A375 (cell line): ENCODE results near the gene CRBN. TPM values are rescaled to one million over a fixed set of nuclear protein-coding genes. Genes with fewer than 3 reads are reported as not detected.

Experiments used
- small RNA-seq: library from RNA; depleted of rRNA; stranded (forward); fragments of <200 nt; gene quantifications from one replicate; pipeline ENCODE3, GENCODE V24; 2014
- total RNA-seq: library from RNA; depleted of rRNA; stranded (reverse); fragments of >200 nt; shearing (Covaris generic); gene quantifications from 2 replicates; pipeline ENCODE4 v1.2.3, GENCODE V29; 2014; rRNA removed

Gene CRBN
- total RNA-seq: 44.7 and 60.1 TPM in 2 replicates

GRCh38 chr3:3179407-3180094 lies at the start of gene CRBN:
TSS of gene CRBN (minus strand) at chr3:3179691. CDS start at chr3:3179687, 4 bp downstream.

GRCh38 chr3:3126477-3127431 lies 52.7 kb downstream of the CRBN start, which contains the start of gene TRNT1:
TSS of gene TRNT1 (plus strand) at chr3:3126940. CDS start at chr3:3129041, 2,101 bp downstream.

GRCh38 chr3:3110299-3110630 lies 69.2 kb downstream of the CRBN start, which contains the start of gene IL5RA:
TSS of gene IL5RA (minus strand) at chr3:3110374. CDS start at chr3:3104984, 5,390 bp downstream.

Small RNAs within 50 kb of the gene (small RNA-seq; reads per million reads assigned to genes)
- gene RF00416: not detected

Other genes with a start within 250 kb of the CRBN start
- gene IL5RA, start 69.3 kb downstream of the CRBN start, total RNA-seq: not detected in 2 replicates
- 47.8 and 69.0 TPM in 2 replicates for gene TRNT1, start 52.8 kb downstream of the CRBN start, total RNA-seq